HG03439 (cell line): ENCODE results near the gene CMTM5.
"Not testable (repeated sequence)": the region's sequence is repeated elsewhere in the genome, so short reads cannot be mapped to it uniquely, and the experiment has no call there.

Experiments
- ATAC-seq: cut with Tn5 transposase; IDR thresholded peaks from one replicate; pipeline ENCODE4 v1.9.1; 2021; ENCODE audit warnings: mild to moderate bottlenecking, moderate library complexity; ENCODE audit not compliant: unreplicated experiment

CMTM5 gene

DNA sequence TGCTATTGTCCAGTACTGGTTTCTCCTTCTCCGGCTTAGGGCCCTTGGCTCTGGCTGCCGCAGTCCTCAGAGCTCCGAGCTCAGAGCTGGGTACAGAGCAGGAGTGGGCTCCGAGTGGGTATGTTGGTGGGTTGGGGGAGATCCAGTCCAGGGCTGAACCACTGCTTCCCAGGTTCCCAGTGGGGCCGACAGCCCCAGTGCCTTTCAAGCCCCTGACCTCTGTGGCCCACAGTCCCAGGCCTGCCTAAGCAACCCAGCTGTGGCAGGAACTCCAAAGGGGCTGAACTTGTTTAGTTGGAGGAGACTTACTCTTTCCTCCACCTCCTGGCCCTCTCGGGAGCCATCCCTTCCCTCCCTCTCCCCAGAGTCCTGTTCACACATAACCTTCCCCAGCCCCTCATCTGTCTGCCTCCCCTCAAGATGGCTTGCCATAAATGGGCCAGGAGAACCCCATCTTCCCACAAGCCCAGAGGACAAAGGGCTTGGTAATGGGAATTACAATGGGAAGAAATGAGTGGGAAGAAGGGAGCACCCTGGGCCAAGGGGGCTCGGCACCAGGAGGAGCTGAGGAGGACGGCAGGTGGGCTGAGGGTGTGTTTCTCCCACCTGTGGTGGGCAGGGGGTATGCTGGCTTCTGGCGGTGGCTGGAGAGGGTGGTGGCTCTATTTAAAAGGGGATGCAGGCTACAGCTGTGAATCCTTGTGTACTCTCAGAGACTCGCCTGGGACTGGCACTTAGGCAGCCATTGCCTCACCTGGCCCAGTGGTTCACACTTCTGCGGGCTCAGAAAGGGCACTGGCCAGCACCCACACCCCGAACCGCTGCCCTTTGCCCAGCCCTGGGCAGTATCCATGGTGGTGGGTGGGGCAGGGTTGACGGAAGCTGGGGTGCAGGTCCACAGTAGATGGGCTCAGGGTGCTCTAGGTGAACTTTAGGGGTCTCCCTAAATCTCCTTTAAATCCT, 35.0 kb downstream of the CMTM5 start:
- no peak for ATAC-seq

DNA sequence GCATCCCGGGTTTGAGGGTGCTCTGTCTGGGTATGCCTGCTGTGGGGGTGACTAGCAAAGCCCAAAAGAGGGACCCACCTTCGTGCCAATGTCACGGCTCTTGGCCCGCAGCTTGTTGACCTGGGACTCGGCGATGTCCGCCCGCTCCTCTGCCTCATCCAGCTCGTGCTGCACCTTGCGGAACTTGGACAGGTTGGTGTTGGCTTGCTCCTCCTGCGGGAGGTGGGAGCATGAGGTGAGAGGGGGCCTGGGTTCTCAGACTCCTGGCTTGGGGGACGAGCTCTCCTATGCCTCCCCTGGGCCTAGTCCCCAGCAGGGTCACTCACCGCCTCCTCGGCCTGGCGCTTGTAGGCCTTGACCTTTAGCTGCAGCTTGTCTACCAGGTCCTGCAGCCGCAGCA, 36.8 kb downstream of the CMTM5 start:
- no peak for ATAC-seq

DNA sequence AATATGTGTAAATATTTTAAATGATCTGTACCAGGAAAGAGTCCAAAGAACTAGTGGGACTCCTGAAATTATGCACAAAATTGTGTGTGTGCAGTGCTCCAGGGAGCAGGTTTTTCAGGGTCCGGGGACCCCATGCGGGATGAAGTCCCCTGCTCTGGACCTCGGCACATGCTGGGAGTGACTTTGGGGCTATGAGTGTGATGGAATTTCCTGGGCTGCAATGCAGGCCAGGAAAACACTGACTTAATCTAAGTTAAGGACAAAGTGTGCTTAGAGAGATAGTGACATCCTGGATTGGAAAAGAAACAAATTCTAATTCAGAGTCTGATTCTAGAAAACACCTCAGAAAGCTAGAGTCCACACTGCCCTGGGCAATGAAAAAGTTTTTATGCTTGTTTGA, 37.4 kb downstream of the CMTM5 start:
- ATAC-seq, result no peak

DNA sequence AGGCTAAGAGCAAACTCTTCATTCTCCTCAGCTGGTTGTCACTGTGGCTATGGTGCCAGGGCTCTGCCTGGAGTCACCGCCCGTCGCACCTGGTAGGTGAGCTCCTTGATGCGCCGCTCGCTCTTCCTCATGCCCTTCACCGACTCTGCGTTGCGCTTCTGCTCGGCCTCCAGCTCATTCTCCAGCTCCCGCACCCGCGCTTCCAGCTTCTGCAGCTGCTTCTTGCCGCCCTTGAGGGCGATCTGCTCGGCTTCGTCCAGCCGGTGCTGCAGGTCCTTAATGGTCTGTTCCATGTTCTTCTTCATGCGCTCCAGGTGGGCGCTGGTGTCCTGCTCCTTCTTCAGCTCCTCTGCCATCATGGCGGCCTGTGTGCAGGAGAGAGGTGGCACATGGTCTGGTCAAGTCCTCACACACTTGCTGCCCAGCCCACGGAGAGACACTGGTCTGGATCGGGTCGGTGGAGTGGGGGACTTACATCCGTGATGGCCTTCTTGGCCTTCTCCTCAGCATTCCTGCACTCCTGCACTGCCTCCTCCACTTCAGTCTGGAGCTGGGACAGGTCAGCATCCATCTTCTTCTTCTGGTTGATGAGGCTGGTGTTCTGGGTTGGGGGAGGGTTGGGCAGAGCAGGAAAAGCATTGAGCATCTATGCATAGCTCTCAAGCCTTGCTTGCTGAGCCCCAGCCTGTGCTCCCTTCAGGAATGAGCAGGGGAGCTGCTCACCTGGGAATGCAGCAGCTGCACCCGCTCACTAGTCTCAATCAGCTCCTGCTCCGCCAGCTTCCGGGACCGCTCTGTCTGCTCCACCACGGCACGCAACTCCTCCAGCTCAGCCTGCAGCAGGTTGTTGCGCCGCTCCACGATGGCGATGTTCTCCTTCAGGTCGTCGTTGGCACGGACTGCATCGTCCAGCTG, 38.3 kb downstream of the CMTM5 start:
- ATAC-seq, result no peak

DNA sequence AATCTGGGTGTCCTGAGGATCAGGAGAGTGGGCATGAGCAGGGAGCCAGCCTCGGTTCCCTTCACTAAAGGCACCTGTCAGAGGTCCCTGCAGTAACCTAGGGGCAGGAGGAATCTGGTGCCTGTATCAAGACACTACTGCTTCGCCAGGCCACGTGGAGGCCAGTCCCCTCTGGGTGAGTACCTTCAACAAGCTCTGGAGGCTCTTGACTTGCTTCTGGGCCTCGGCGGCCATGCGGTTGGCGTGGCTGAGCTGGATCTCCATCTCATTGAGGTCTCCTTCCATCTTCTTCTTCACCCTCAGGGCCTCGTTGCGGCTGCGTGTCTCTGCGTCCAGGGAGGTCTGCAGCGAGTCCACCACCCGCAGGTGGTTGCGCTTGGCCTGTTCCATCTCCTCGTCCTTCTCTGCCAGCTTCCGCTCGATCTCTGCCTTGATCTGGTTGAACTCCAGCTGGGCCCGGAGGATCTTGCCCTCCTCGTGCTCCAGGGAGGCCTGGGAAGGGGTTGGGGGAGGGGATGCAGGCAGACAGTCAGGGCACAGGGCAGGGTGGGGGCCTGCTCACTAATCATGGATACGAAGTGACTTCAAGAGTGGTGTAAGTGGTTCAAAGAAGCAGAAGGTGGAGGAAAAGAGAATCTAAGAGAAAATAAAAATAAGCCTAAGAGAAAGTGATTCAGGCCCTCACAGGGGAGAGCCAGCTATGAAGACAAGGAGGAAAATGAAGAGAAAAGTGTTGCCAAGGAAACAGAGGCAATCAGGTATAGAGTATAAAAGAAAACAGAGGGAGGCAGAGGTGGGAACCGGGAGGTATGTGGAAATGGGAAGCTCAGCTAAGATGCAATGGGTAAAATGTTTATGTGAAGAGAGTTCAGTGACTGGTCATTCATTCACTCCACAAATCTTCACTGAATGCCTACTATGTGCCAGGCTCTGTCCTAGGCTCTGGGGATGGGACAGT, 39.3 kb downstream of the CMTM5 start:
- ATAC-seq, result no peak

DNA sequence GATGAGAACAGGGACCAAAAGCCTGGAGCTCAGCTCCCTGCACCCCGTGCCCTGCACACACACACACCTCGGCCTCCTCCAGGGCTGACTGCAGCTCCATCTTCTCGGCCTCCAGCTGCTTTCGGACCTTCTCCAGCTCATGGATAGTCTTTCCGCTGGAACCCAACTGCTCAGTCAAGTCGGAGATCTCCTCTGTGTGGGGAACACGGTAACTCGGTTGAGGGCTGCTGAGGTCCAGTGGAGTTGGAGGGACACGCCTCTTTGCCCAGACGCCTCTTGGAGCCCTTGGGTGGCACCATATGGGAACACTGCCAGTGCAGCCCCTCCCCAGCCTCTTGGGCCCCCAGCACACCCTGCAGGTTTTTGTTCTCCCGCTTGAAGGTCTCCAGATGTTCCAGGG, 40.0 kb downstream of the CMTM5 start:
- no peak for ATAC-seq

DNA sequence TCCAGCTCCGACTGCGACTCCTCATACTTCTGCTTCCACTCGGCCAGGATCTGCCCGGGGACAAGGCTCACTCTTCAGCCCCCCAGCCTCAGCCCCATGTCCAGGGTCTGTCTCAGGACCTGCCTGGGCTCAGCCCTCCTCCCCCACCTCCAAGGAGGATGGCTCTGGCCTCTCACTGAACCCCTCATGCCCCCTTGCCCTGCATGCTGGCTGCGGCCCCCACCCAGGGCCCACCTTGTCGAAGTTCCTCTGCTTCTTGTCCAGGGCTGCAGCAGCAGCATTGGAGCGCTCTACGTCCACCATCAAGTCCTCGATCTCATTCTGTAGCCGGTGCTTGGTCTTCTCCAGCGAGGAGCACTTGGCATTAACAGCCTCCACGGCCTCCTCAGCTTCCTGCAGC, 40.4 kb downstream of the CMTM5 start:
- not testable (repeated sequence) for ATAC-seq

DNA sequence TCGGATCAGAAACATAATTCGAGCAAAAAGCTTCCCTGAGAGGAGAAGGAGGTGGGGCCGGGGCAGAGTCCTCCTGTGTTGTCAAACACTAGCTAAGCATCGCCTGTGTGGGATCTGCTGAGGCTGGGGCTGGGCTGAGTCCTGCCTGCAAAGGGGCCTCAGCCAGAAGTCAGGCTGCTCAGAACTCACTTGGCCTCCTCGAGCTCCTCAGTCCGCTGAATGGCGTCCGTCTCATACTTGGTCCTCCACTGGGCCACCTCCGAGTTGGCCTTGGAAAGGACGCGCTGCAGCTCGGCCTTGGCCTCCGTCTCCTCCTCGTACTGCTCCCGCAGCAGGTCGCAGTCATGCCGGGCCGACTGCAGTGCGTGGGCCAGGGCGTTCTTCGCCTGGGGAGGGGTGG, 41.2 kb downstream of the CMTM5 start:
- ATAC-seq, result no peak

DNA sequence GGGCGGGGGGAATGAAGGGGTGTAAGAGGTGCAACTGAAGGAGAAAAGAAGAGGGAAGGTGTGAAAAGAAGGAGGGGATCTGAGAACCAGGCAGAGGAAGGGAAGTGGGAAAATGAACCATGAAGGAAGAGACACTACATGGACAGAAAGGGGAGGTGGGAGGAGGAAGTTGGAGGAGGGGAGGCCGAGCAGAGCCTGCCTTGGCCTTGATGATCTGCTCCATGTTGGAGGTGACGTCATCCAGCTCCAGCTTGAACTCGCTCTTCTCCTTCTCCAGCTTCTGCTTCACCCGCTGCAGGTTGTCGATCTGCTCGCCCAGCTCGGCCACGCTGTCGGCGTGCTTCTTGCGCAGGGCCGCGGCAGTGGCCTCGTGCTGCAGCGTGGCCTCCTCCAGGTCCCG, 42.8 kb downstream of the CMTM5 start:
- not testable (repeated sequence) for ATAC-seq

DNA sequence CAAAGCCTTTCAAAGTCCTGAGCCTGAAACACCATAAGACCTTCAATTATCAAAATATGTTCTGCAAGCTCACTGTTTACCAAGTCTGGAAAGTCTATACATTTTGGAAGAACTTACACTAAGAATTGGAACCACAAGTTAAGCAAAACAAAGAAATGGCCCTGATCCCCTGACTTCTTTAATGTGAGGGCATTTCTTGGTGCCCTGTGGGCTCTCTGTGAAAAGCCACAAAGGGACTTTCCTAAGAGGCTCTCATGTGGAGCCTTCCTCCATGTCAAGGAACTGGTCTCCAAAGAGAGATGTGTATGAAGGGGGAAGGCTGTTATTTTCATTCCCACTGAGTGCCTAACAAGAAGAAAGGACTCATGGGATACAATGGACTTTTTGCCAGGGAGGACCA, 44.7 kb downstream of the CMTM5 start:
- no peak for ATAC-seq

DNA sequence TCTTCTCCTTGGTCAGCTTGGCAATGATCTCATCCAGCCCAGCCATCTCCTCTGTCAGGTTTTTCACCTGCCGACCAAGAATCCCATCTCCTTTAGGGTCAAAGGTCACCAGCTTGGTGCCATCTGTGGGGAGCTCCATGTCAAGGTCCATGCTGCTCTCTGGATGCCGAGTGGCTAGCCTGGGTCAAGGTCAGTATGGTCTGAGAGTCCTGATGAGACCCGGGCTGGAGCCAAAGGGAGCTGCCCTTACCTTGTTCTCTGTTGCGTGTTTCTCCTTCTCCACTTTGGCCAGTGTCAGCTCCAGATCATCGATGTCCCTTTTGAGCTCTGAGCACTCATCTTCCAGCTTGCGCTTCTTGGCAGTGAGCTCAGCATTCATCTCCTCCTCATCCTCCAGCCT, 46.8 kb downstream of the CMTM5 start:
- no peak for ATAC-seq

DNA sequence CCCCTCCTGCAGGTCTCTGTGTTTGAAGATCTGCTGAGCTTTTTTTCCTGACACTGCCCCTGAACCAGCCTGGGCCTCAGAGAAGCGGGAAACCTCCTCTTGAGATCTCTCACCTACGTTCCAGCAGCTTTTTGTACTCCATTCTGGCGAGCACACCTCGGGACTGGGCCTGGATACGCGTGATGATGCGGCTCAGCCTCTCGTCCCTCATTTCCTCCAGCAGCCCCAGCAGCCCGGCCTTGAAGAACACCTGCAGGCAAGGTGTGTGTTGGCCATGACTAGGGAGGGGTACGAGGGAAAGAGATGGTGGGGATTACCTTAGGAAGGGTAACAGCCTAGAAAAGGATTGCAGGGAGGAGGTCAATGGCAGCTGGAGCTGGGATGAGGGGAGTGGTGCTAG, 48.3 kb downstream of the CMTM5 start:
- no peak for ATAC-seq

DNA sequence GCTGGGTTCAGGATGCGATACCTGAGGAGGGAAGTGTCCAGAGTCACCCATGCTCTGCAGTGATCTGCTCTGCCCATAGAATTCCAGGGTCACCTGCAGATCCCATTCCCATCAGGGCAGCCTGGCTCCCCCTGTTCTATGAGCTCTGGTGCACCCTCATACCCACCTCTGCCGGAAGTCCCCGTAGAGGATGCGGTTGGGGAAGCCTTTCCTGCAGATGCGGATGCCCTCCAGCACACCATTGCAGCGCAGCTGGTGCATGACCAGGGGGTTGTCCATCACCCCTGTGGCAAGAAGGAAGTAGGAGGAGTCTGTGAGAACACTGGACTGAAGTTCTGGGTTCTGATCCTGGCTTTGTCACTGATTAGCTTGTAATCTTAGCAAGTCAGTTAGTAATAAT, 49.0 kb downstream of the CMTM5 start:
- ATAC-seq, result not testable (repeated sequence)

DNA sequence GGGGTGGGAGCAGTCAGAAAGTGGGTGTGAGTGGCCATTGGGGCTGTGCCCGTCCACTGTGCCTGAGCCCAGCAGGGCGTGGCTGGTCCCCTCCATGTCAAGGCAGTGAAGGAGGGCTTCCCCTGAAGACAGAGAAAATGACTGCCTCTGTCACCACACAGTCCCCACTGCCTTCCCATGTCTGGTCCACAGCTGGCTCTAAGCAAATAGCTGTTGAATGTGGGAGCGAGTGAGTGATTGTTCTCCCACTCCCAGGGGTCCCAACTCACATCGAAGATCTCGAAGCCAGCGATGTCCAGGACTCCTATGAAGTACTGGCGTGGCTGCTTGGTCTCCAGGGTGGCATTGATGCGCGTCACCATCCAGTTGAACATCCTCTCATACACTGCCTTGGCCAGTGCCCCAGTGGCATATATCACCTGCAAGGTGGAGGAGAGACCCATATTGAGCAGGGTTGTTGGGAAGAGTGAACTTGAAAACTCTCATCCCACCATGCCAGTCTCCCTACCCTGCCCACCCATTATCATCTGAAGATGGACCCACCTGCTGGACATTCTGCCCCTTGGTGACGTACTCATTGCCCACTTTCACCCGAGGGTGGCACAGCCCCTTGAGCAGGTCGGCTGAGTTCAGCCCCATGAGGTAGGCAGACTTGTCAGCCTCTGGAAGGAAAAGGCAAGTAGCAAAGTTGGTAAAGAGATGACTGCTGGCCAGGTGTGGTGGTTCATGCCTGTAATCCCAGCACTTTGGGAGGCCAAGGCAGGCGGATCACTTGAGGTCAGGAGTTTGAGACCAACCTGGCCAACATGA, 52.0 kb downstream of the CMTM5 start:
- no peak for ATAC-seq
